IMR-90 (cell line): ENCODE measurements around the gene TMEM131.

Source experiments
- CTCF ChIP-seq: conservative IDR thresholded peaks from 2 replicates; pipeline ENCODE4 v1.5.1; 2012; ENCODE audit warnings: mild to moderate bottlenecking, low read depth, low read length, improper control_type of control experiment
- POLR2A ChIP-seq: IDR thresholded peaks from 2 replicates; pipeline ENCODE4 v1.6.1; 2012; ENCODE audit warnings: mild to moderate bottlenecking, low read depth, low read length
- RCOR1 ChIP-seq: IDR thresholded peaks from 2 replicates; pipeline ENCODE4 v1.6.1; 2012; ENCODE audit warnings: mild to moderate bottlenecking, low read length, improper control_type of control experiment; ENCODE audit not compliant: insufficient replicate concordance
- TF ChIP-seq, protein P1 (sequence below): fragments of 150-350 bp; IDR thresholded peaks from 2 replicates; pipeline ENCODE4 v1.6.1; 2017; ENCODE audit warnings: mild to moderate bottlenecking, antibody characterized with exemption, low read length, low read depth

- no peak for TF ChIP-seq CTCF
- TF ChIP-seq, protein P1, sequence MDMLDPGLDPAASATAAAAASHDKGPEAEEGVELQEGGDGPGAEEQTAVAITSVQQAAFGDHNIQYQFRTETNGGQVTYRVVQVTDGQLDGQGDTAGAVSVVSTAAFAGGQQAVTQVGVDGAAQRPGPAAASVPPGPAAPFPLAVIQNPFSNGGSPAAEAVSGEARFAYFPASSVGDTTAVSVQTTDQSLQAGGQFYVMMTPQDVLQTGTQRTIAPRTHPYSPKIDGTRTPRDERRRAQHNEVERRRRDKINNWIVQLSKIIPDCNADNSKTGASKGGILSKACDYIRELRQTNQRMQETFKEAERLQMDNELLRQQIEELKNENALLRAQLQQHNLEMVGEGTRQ: no peak
- no peak for TF ChIP-seq RCOR1
- no peak for TF ChIP-seq POLR2A
These were observed 75.9 kb downstream of the TMEM131 start for GRCh38 chr2:97919858-97920257.
